HUES64 (cell line): ENCODE results near the gene INHA.

ENCODE experiments used
- H3K27ac ChIP-seq: 2 replicates; pipeline ENCODE4 v1.7.0; 2013; ENCODE audit warnings: low read depth, low read length, inconsistent platforms
- H3K27me3 ChIP-seq: 2 replicates; pipeline ENCODE4 v1.6.1; 2013; ENCODE audit warnings: mild to moderate bottlenecking, low read length; ENCODE audit not compliant: insufficient read depth
- H3K36me3 ChIP-seq: 2 replicates; pipeline ENCODE4 v1.6.1; 2013; ENCODE audit warnings: mild to moderate bottlenecking, low read length; ENCODE audit not compliant: insufficient read depth
- H3K4me1 ChIP-seq: 2 replicates; pipeline ENCODE4 v1.6.1; 2013; ENCODE audit warnings: mild to moderate bottlenecking, low read length, moderate library complexity; ENCODE audit not compliant: insufficient read depth
- H3K4me3 ChIP-seq: 2 replicates; pipeline ENCODE4 v1.5.1; 2013; ENCODE audit warnings: mild to moderate bottlenecking, low read length, moderate library complexity
- H3K9ac ChIP-seq: 2 replicates; pipeline ENCODE4 v1.6.1; 2013; ENCODE audit warnings: mild to moderate bottlenecking, low read depth, low read length
- H3K9me3 ChIP-seq: 2 replicates; pipeline ENCODE4 v1.6.1; 2013; ENCODE audit warnings: low read depth, low read length; ENCODE audit not compliant: insufficient read depth
- WGBS: fragments of 150-250, 120-280 bp; methylation state at CpG from one replicate; pipeline ENCODE4 v1.1.7; 2013; ENCODE audit warnings: missing lambda C conversion rate; 5-methylcytosine and 5-hydroxymethylcytosine counted together

The INHA gene

GRCh38 chr2:219570194-219570923 is 1.8 kb upstream of the INHA start:
- Histone ChIP-seq H3K4me3 (peak overlapping the region; percentile 78), H3K27ac (peak overlapping the region; percentile 23; the same call in 1 of the 2 replicates), H3K27me3 (peaks cover 13% of the 10 kb centered on the region), H3K36me3 (peaks cover 26% of the 10 kb centered on the region), H3K9me3 (no peaks in the 10 kb centered on the region), H3K9ac (peak overlapping the region; percentile 84), H3K4me1 (peaks cover 30% of the 10 kb centered on the region)
- 7% methylated on average over 95 of the region's 95 CpGs for WGBS

- H3K4me3 ChIP-seq: peak overlapping the region; percentile 78
- under 1% methylated on average over 38 of the region's 55 CpGs for WGBS
These were observed 1.2 kb upstream of the INHA start for GRCh38 chr2:219570924-219571310.

DNA sequence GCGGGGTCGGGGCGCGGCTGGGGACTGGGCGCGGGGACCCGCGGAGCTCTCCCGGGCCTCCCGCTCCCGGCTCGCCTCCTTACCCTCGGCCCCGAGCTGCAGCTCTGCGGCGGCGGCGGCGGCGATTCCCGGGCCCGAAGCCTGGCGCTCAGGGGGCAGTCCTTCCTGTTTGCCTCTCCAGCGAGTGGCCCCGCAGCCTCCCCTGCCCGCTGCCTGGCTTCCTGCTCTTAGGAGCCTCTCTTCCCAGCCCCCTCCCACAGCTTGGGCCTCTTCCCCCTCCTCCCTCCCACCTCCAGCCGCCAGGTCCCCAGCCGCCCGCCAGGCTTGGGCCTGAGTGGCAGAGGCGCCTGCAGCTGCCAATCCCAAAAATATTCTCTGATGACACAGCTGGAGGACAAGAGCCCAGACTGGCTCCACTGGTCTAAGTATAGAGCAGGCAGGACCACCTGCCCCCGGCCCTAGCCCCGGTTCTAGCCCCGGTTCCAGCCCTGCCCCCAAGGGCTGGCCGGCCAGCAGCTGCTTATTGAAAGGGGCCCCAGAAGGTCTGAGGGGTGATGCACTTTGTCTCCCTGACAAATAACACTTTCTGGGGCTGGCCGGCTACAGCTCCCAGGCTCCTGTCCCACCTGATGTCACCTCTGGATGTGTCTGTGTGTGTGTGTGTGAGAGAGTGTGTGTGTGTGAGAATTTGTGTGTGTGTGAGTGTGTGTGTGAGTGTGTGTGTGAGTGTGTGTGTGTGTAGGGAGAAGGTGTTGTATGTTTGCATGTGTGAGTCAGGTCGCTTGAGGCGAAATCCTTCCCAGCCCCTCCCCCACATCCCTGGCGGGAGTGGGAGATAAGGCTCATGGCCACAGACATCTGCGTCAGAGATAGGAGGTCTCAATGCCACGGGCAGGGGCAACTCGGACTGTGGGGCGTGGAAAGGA is 536 bp upstream of the INHA start, which contains the start of gene OBSL1:
OBSL1 (minus strand) TSS at position 229 of the 926 bp plus-strand sequence. CDS start 307 bp downstream, outside the sequence.
- Histone ChIP-seq H3K9me3 (no peaks in the 10 kb centered on the region), H3K4me1 (peaks cover 23% of the 10 kb centered on the region), H3K27me3 (peaks cover 13% of the 10 kb centered on the region), H3K27ac (peak within 1 kb of the TSS; percentile 92), H3K36me3 (peaks cover 23% of the 10 kb centered on the region), H3K9ac (peak within 1 kb of the TSS; percentile 84), H3K4me3 (peak within 1 kb of the TSS; percentile 78)
- WGBS: 6% methylated on average over 40 of the region's 42 CpGs

More at GRCh38 chr2:219570924-219571310, 1.2 kb upstream of the INHA start:
- H3K4me1 ChIP-seq: peaks cover 25% of the 10 kb centered on the region
- peak overlapping the region; percentile 84 for H3K9ac ChIP-seq
- H3K27ac ChIP-seq: peak overlapping the region; percentile 23; the same call in 1 of the 2 replicates
- no peaks in the 10 kb centered on the region for H3K9me3 ChIP-seq
- H3K36me3 ChIP-seq: peaks cover 26% of the 10 kb centered on the region
- H3K27me3 ChIP-seq: peaks cover 13% of the 10 kb centered on the region

GRCh38 chr2:219573166-219573565 is 1.1 kb downstream of the INHA start:
- WGBS: 89% methylated on average over 5 of the region's 5 CpGs

DNA sequence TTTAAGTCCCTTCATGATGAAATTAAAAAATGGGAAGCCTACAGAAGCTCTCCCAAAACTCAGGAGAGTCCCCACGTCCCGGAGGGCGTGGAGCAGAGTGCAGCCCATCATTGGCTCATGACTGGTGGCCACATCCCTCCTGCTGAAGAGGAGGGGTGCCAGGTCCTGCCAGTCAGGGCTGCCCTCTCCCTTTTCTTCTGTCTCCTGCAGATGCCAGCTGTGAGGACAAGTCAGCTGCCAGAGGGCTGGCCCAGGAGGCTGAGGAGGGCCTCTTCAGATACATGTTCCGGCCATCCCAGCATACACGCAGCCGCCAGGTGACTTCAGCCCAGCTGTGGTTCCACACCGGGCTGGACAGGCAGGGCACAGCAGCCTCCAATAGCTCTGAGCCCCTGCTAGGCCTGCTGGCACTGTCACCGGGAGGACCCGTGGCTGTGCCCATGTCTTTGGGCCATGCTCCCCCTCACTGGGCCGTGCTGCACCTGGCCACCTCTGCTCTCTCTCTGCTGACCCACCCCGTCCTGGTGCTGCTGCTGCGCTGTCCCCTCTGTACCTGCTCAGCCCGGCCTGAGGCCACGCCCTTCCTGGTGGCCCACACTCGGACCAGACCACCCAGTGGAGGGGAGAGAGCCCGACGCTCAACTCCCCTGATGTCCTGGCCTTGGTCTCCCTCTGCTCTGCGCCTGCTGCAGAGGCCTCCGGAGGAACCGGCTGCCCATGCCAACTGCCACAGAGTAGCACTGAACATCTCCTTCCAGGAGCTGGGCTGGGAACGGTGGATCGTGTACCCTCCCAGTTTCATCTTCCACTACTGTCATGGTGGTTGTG is 2.6 kb downstream of the INHA start:
- Histone ChIP-seq H3K4me1 (peaks cover 38% of the 10 kb centered on the region), H3K27ac (no peak overlapping the region), H3K27me3 (peaks cover 9% of the 10 kb centered on the region), H3K4me3 (no peak overlapping the region), H3K36me3 (peaks cover 3% of the 10 kb centered on the region), H3K9ac (no peak overlapping the region), H3K9me3 (no peaks in the 10 kb centered on the region)
- WGBS: 91% methylated on average over 22 of the region's 22 CpGs

More at GRCh38 chr2:219573166-219573565, 1.1 kb downstream of the INHA start:
- Histone ChIP-seq H3K4me3 (no peak overlapping the region), H3K36me3 (peaks cover 13% of the 10 kb centered on the region), H3K27me3 (peaks cover 13% of the 10 kb centered on the region), H3K4me1 (peaks cover 37% of the 10 kb centered on the region), H3K27ac (no peak overlapping the region), H3K9me3 (no peaks in the 10 kb centered on the region), H3K9ac (no peak overlapping the region)

- Histone ChIP-seq H3K27ac (no peak overlapping the region), H3K36me3 (no peaks in the 10 kb centered on the region), H3K4me1 (peaks cover 34% of the 10 kb centered on the region), H3K4me3 (no peak overlapping the region), H3K9me3 (no peaks in the 10 kb centered on the region), H3K27me3 (no peaks in the 10 kb centered on the region), H3K9ac (no peak overlapping the region)
- 86% methylated on average over 6 of the region's 6 CpGs for WGBS
These were observed 3.7 kb downstream of the INHA start for GRCh38 chr2:219575566-219576504.

- H3K27me3 ChIP-seq: no peaks in the 10 kb centered on the region
These were observed 4.6 kb downstream of the INHA start for GRCh38 chr2:219576505-219577388.

DNA sequence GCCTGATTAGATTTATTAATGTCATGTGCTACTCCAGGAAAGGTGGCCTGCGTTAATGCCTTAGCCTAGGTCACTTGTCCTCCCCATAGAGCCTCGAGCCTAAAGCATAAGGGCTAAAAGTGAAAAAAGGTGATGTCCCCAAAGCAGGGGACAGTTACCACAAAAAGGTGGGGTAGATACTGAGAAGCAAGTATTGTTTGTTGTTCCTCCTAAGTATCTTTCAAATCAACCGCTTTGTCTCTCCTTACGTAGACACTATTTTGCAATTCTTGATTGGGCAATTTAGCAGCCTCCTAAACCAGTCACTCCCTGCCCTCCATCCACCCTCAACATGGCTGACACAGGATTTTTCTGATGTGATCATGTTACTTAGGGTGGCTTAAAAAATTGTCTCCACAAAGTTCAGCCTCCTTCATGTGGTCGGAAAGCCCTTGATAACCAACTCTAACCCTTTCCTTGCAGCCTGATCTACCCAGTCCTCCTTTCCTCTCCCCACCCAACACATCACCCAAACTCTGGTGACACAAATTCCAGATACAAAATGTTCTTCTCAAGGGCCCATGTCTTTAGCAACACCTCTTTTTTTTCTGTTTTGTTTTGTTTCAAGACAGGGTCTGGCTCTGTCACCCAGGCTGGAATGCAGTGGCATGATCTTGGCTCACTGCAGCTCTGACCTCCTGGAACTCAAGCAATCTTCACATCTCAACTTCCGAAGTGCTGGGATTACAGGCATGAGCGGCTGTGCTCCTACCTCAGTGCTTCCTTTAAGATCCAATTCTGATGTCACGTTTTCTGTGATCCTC is 6.9 kb downstream of the INHA start:
- Histone ChIP-seq H3K27me3 (no peaks in the 10 kb centered on the region), H3K9me3 (no peaks in the 10 kb centered on the region), H3K4me3 (no peak overlapping the region), H3K36me3 (no peaks in the 10 kb centered on the region), H3K27ac (no peak overlapping the region), H3K9ac (no peak overlapping the region), H3K4me1 (peaks cover 24% of the 10 kb centered on the region)
- 90% methylated on average over 8 of the region's 8 CpGs for WGBS

More at GRCh38 chr2:219576505-219577388, 4.6 kb downstream of the INHA start:
- Histone ChIP-seq H3K36me3 (no peaks in the 10 kb centered on the region), H3K9me3 (no peaks in the 10 kb centered on the region), H3K4me1 (peaks cover 31% of the 10 kb centered on the region), H3K27ac (no peak overlapping the region), H3K4me3 (peak overlapping the region; percentile 28; the same call in 1 of the 2 replicates), H3K9ac (no peak overlapping the region)
- WGBS: 28% methylated on average over 14 of the region's 15 CpGs

- no peaks in the 10 kb centered on the region for H3K27me3 ChIP-seq
- H3K36me3 ChIP-seq: no peaks in the 10 kb centered on the region
- peaks cover 22% of the 10 kb centered on the region for H3K4me1 ChIP-seq
- 87% methylated on average over 2 of the region's 2 CpGs for WGBS
- H3K9me3 ChIP-seq: no peaks in the 10 kb centered on the region
- H3K4me3 ChIP-seq: no peak overlapping the region
- no peak overlapping the region for H3K9ac ChIP-seq
- H3K27ac ChIP-seq: no peak overlapping the region
These were observed 9.2 kb downstream of the INHA start for GRCh38 chr2:219581346-219581745.
